Cardiac septum (tissue), 1 donor: ENCODE measurements around the gene RYR3. TPM values are rescaled to one million over a fixed set of nuclear protein-coding genes. Genes with fewer than 3 reads are reported as not detected.

ENCODE experiments used
- DNase-seq: peaks from one replicate; pipeline ENCODE4 v3.0.0-alpha.2; 2020; ENCODE audit warnings: low spot score
- intact Hi-C: fragments of 100-400 bp; cut with DNase I; formaldehyde crosslinking; loops from one replicate; pipeline ENCODE4 v1.14.0; 2022
- total RNA-seq: library from RNA; stranded (reverse); fragmentation: NEBNext Ultra II Directional; extraction: Animal tissue kit (Norgen Biotek cat#: 25700); gene quantifications from one replicate; pipeline ENCODE4 v1.2.1, GENCODE V29; 2021
- donor health status: DM: no; HTN: no; CAD: no.

The RYR3 gene
- total RNA-seq, 1 donor from 2014 or later, result 0.54 TPM

DNA sequence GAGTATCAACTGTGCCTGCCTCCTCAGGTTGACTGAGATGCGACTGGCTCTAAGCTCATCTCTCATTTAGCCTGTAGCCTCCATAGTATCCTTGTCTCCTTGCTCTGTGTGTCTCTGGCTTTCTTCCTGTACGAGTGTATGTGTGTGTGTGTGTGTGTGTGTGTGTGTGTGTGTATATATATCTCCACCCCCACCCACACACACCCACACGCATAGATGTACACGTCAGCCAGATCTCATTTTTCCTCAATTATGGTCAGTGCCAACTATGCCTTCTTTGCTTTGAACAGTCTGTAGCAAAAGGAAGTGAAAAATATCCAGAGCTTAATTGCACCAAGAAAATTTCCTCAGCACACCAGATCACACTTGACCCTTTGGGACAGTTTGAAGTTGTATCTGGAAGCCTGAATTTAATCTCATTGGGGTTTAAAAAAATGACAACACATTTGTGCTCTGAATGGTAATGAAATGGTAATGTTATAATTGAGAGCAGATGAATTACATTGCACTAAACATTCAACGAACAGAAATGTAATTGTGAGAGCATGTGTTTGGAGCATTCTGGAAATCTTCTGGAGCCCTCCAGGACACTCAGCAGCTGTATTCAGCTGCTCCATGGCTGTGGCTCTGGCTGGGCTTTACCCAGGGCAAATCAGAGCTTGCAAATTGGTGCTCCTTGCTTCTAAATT is 63.6 kb downstream of the RYR3 start:
- DNase-seq, result no peak
- intact Hi-C loops, result no loop called here

DNA sequence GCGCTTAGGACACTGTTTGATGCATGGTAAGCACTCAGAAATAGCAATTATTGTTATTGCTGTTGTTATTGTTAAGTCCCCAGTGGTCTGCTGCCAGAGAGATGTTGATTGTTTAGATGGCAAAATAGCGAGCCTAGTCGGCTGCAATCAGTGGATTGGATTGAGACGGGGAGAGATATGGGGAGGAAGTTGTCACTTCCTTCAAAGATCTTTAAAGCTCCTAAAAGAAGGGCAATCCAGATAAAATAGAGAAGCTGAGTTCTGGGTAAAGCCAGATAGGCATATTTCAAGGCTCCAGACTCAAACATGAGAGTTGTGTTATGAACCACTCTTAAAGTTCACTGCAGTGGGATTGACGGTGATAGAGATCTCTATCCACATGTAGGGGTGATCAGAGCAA is 64.5 kb downstream of the RYR3 start:
- no peak for DNase-seq
- intact Hi-C loops, result no loop called here

DNA sequence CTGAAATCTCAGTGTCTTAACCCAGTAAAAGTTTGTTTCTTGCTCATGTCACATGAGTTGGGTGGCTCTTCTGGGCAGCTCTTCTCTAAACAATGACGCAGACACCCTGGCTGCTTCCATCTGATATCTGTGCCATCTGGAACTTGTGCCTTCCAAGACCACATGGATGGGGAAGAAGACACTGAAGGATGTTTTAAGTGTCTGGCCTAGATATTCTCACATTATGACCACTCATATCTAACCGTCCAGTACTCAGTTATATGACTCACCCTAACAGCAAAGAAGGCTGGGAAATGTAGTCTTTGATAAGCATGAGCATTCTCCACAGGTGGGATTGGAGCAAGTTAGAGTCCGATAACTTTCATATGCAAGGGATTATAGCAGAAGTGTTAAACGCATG is 66.4 kb downstream of the RYR3 start:
- DNase-seq, result no peak
- intact Hi-C loops, result no loop called here

DNA sequence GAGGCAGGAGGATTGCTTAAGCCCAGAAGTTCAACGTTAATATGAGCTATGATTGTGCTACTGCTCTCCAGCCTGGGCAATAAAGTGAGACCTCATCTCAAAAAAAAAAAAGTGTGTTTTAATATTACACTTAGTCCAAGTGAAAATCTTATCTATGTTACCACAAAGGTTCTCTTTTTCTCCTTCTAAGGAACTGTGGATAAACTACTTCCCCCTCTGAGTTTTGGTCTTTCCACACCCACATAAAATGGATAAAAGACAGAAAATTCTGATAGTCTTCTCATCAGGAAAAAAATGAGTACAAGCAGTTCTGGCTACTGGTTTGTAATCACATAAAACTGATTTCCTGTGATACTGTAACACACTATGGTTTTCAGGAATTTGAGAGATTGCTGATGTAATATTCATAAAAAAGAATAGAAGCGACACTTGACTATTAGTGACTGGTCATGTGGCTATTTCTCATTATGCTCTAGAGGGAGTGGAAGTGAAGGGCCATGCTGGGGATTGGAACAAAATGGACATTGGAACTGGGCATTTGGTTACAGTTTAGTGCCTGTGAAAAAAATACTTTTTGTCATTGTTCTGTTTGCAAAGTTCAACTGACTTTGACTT is 68.2 kb downstream of the RYR3 start:
- no peak for DNase-seq
- intact Hi-C loops, result no loop called here

DNA sequence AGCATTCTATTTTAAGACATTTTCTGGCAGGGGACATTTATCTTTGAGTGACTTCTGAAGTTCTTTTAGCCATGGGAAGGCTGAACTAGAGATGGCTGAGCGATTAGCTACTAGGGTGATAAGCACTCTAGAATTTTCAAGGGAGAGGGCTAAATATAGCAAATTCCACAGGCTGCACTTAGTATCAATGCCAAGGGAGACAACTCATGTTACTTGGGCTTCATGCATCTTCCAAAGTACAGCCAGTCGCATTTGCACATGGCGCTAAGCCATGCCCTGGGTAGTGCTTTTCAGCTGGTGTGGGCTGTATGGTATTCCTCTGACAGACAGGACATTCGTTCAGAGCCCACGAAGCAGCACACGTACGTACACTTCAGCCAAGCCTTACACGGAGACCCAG is 69.6 kb downstream of the RYR3 start:
- DNase-seq, result no peak
- intact Hi-C loops, result no loop called here

DNA sequence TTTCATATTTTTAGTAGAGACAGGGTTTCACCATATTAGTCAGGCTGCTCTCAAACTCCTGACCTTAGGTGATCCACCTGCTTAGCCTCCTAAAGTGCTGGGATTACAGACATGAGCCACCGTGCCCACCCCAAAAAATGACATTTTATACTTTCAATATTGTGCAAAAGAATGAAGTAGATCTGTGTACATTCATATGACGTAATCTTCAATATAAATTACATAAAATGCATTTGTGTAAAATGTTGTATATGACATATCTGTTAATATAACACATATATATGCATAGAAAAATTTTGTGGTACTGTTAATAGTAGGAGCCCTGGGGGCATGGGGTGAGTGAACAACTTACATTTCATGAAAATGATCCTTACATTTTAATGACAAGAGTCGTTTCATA is 71.7 kb downstream of the RYR3 start:
- DNase-seq, result no peak
- intact Hi-C loops, result no loop called here

DNA sequence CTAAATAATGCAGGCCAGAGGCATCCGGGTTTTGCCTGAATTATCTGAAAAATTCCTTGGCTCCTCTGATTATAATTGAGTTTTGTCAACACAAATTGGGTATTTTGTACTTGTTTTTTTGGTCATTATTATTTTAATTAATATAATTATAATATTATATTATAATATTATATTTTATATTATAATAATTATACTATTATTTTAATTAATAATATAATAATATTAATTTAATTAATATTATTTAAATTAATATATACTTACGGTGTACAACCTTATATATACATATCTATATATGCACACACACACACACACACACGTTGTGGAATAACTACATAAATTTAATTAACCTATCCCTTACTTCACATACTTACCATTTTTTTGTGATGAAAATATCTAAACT is 73.5 kb downstream of the RYR3 start:
- intact Hi-C loops, result no loop called here
- DNase-seq, result no peak

DNA sequence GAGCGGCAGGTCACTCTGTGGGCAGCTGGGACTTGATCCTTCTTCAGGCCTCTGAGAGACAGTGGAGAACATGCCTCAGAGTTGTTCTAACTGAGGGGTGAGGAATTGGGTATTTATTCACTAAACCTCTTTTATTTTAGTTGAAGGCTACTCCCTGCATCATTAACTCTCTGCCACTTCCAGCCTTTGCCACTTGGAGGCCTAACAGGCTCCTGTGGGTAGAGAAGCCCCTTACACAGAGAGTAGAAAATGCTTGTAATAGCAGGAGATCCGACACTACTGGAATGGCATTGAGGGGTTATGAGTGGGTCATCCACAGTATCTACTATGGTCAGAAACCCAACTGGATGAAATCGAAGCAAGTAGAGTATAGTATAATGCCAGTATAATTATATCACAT is 81.7 kb downstream of the RYR3 start:
- no peak for DNase-seq
- intact Hi-C loops, result no loop called here

DNA sequence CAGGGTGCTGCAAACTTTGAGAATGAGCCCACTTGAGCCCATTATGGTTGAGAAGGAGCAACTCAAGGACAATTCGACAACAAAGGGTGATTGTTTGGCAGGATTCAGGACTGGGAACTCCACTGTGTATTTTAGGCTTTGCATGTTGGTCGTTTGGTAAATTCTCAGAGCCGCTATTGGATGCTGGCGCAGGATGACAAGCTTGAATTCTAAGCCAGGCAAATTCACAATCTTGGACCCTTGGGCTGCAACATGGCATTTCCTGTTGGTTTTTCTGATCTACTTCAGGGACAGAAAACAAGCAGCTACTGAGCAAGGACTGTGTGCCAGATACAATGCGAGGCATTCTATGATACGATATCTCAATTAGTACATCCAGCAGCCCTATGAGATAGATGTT is 82.8 kb downstream of the RYR3 start:
- intact Hi-C loops, result no loop called here

DNA sequence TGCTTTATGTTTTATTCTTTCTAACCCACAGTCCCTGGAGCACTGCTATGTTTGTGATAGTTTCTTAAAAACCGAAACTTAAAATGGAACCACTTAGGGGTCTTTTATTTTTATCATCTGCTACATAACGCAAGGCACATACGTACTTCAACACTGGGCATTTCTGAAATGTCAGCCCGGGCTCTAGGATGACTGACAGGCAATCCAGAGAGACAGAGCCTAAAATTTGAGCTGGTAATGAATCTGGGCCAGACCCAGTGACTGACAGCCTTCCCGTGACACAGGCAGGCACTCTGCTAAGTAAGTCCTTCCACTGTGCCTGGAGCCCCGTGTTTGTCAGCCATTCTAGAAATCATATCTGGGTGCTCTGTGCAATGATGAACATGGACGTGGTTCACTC is 84.6 kb downstream of the RYR3 start:
- intact Hi-C loops, result no loop called here
- no peak for DNase-seq

More for the DNA sequence above, 82.8 kb downstream of the RYR3 start:
- no peak for DNase-seq

DNA sequence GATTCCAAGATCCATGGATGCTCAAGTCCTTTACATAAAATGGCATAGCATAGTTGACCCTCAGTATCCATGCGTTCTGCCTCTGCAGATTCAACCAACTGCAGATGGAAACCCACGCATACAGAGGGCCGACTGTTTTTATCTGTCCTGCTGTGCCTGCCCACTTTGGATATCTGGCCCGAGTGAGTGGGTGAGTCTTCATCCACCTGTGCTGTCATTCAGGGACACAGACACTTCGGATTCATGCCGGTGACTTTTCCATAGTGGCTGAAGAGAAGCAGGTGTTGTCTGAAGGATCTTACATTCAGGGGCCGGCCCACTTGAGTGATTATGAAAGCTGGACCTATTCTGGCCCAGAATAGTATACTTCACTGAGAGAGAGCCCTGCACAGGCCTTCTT is 85.1 kb downstream of the RYR3 start:
- intact Hi-C loops, result no loop called here
- no peak for DNase-seq

DNA sequence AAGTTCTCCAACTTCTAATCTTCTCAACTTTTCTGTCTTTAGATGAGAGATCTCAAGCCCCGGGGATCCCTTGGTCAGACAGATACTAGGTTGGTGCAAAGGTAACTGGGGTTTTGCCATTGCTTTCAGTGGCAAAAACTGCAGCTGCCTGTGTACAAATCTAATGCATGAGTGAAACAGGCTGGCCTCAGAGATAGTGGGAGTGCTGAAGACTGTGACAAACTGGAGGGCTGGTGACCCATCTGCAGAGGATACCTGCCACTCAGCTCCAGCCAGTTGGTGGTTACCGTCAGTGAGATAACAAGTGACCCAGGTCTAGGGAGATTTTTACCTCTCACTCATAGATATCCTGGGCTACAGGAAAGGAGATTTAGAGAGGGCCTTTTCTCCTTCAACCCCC is 85.7 kb downstream of the RYR3 start:
- intact Hi-C loops, result no loop called here
- DNase-seq, result no peak

DNA sequence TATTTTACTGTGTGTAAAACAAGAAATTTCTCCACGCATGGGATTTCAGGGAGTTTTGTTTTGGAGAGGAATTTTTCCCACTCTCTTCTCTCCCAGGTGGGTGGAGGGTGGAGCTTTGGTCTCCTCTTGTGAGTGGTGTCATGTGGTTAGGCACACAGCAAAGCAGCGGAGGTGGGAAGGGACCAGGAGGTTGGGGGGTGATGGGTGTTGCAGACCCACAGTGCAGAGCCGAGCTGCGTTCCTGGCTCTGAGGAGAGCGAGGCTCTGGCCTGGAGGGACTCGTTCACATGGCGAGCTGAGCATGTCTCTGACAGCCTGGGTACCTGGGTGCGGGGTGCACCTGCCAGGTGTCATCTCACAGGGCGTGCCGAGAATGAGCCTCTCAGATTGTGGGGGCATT is 87.8 kb downstream of the RYR3 start:
- DNase-seq, result no peak

DNA sequence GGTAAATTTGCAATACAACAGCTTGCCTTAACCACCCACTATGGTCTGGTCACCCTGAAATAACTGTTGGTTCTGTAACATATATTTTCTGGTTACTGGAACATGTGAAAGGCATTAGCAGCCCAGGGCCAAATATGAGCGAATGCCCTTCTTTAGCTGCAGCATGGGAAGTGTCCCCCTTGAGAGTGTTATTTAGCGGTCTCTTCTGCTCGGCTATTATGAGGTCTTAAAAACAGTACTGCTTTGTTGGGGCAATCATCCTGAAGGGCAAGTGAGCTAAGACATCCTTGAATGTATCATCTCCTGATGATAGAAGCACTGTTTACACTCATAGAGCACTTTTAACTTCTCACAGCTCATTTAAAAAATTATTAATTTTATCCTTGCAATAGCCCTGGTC is 90.2 kb downstream of the RYR3 start:
- DNase-seq, result no peak
- intact Hi-C loops, result no loop called here

More for the DNA sequence above, 87.8 kb downstream of the RYR3 start:
- intact Hi-C loops, result no loop called here

DNA sequence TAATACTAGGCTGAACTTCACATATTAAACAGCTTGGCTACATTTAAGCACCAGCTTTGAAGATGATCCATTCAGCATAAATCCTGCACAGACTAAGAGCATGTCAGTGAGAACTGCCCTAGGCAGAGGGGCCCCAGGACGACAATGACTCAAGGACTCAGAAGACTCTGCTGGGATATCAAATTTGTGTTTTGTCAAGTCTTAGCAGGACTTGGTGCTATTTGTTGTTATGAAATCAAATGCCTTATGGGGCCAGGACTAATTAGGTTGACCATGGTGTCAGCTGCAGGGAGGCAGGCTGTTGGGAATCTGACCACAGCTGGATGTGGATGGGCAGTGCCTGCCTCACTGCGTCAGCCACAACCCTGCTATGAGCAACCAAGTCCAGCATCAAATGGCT is 91.8 kb downstream of the RYR3 start:
- intact Hi-C loops, result no loop called here
- no peak for DNase-seq

DNA sequence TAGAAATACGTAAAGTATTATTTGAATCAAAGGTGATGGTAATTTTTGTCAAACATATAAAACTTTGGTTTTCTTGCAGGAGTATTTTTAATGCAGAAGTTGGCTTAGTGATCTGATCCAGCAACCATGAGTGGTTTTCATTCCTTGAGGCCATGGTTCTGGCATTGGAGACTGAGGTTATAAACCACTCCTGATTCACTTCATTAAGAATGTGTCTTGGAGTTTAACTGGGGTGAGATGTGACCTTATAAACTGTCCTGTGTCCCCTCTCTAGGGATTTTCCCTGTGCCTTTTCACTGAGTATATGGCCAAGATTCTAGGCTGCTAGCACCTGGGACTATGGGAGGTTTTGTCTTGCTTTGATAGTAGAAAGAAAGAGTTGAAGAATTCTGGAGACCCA is 94.3 kb downstream of the RYR3 start:
- intact Hi-C loops, result no loop called here
- DNase-seq, result no peak

DNA sequence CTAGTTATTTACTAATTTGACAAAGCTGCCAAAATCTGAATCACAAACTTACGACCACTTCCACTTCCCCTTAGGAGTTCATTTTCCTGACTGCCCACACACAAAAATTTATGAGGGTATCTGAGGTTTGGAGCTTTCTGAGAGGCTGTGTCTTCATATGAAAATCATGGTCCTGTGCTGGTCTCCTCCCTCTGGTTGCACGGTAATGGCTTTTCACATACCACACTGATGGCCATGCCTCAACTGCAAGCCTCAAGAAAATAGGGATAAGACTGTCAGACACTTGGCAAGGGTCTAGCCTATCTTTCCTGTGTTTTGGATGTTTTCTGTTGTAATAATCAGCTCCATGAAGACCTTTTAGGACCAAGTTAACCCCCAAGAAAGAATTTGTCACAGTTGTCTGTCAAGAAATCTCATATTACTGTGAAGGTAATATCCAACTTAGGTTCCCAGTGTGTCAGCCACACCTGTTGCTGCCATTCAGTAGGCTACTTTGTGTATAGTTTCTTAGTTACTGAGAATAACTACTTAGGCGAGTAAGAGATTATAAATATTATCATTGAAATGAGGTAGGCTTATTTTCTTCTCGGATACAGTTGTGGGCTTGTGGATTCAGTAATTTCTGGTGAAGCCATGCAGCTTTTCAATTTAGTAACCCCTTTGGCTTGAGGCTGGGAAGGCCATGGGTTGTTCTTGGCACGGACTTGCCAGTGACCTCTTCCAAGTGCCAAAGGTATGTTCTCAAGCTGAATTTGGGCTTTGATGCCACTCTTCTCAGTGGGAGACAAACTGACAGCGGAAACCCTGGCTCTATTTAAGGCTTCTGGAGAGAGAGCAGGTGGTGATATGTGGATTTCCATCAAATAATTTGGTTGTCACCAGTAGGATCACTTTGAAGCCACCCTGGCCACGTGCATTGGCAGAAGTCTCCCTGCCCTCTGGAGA is 101.1 kb downstream of the RYR3 start:
- intact Hi-C loops, result no loop called here
- no peak for DNase-seq

DNA sequence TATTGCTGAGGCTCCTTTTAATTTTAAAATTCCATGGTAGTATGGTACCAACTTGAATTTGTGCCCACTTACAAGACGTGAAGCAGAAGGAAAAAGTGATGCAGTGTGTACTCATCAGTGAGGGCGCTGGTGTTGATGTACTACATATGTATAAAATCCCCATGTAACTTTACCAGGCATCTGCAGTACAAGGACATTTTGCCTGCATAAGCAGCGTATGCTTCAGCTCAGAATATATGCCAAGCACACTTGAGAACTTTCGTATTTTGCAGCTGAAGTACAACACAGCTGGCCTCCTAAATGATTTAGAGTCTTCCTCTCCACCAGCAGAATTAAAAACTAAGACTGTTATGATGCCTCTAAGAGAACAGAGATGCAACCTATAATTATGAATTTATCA is 108.9 kb downstream of the RYR3 start:
- intact Hi-C loops, result no loop called here
- DNase-seq, result no peak

DNA sequence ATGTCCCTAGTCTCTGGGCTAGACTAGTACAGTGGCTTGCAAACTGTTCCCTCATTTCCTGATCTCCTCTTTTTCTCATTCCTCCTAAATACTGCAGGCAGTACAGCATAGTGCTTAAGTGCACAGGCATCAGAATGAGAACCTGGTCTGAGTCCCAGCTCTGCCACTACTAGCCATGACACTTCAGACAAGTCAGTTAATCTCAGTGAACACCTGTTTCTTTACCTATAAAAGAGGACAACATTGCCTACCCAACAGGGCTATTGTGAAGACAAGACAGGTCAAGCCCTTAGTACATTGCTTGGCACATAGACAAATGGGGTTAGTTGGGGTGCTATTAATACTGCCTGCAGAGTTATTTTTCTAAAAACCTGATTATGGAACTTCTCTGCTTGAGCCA is 113.3 kb downstream of the RYR3 start:
- intact Hi-C loops, result no loop called here
- no peak for DNase-seq

DNA sequence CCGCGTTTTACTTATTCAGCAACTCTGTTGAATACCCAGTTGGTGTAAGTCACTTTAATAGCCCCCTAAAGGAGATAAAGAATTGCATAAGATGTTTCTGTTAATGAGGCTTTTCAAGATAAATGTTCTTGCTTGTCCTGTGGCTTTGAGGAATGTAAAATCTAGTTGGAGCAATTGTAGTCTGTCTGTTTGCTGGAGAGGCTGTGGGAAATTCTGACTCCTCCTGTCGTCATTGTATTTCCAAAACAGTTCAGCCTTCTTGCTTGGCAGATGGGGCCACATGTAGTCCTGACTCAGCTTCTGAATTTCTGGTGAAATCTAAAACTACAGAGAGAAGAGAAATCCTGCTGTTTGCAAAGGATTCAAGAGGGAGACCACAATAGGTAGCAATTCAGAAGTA is 114.4 kb downstream of the RYR3 start:
- no peak for DNase-seq

DNA sequence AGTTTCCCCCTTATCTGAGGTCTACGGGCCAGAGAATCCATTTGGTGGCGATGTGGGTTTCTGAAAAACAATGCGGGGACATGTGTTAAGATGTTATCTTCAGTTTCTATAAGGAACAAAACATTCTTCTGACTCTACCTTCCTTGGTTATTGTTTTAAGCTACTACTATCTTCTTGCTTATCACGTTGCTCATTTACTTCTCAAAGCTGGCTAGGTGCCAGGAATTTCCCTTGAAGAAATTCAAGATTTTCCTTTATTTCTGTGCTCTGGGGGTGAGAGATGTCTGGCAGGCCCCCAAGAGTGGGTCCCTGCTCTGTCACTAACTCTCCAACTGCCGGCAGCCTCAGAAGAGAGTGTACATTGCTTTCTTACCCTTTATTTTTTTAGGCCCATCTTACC is 119.8 kb downstream of the RYR3 start:
- no peak for DNase-seq
- intact Hi-C loops, result no loop called here

More for the DNA sequence above, 114.4 kb downstream of the RYR3 start:
- intact Hi-C loops, result no loop called here
